Measurements from ENCODE around the gene ADIPOR1.
"Not testable (repeated sequence)": the region's sequence is repeated elsewhere in the genome, so short reads cannot be mapped to it uniquely, and the experiment has no call there.

ADIPOR1 gene

GRCh38 chr1:202991112-202991511 is 33.0 kb upstream of the ADIPOR1 start:
- no peaks in the 10 kb centered on the region for H3K4me1 ChIP-seq (ENCODE audit: control insufficient read depth, insufficient read depth, low read length)
- H3K27ac ChIP-seq (ENCODE audit: insufficient read depth, low read depth, low read length, poor library complexity, severe bottlenecking): no peak overlapping the region
- no peaks in the 10 kb centered on the region for H3K9me3 ChIP-seq (ENCODE audit: control insufficient read depth, low read length)
- H3K27me3 ChIP-seq (ENCODE audit: control insufficient read depth, insufficient read depth, low read length, poor library complexity, severe bottlenecking): peaks cover 12% of the 10 kb centered on the region
- no peak overlapping the region for H3K4me3 ChIP-seq (ENCODE audit: insufficient read depth, low read depth, low read length)
- no peaks in the 10 kb centered on the region for H3K36me3 ChIP-seq (ENCODE audit: control insufficient read depth, insufficient read depth, low read length)

- WGBS, 2 experiments: 85 to 100% methylated on average over 2 of the region's 2 CpGs
- H3K36me3 ChIP-seq (ENCODE audit: control insufficient read depth, insufficient read depth, low read length): no peaks in the 10 kb centered on the region
- peaks cover 8% of the 10 kb centered on the region for H3K27me3 ChIP-seq (ENCODE audit: control insufficient read depth, insufficient read depth, low read length, poor library complexity, severe bottlenecking)
- no peaks in the 10 kb centered on the region for H3K9me3 ChIP-seq (ENCODE audit: control insufficient read depth, low read length)
- H3K4me3 ChIP-seq (ENCODE audit: insufficient read depth, low read depth, low read length): no peak overlapping the region
- no peak overlapping the region for H3K27ac ChIP-seq (ENCODE audit: insufficient read depth, low read depth, low read length, poor library complexity, severe bottlenecking)
- no peaks in the 10 kb centered on the region for H3K4me1 ChIP-seq (ENCODE audit: control insufficient read depth, insufficient read depth, low read length)
Measured at GRCh38 chr1:202989879-202990278, 31.8 kb upstream of the ADIPOR1 start.

- Histone ChIP-seq H3K9me3 (ENCODE audit: control insufficient read depth, low read length) (no peaks in the 10 kb centered on the region), H3K4me1 (ENCODE audit: control insufficient read depth, insufficient read depth, low read length) (no peaks in the 10 kb centered on the region), H3K4me3 (ENCODE audit: insufficient read depth, low read depth, low read length) (no peak overlapping the region), H3K27ac (ENCODE audit: insufficient read depth, low read depth, low read length, poor library complexity, severe bottlenecking) (no peak overlapping the region), H3K36me3 (ENCODE audit: control insufficient read depth, insufficient read depth, low read length) (no peaks in the 10 kb centered on the region), H3K27me3 (ENCODE audit: control insufficient read depth, insufficient read depth, low read length, poor library complexity, severe bottlenecking) (peaks cover 8% of the 10 kb centered on the region)
- WGBS, 2 experiments: 86 to 91% methylated on average over 5 of the region's 5 CpGs
Measured at GRCh38 chr1:202987922-202988583, 29.9 kb upstream of the ADIPOR1 start.

GRCh38 chr1:202987255-202987654 is 29.1 kb upstream of the ADIPOR1 start:
- H3K27ac ChIP-seq (ENCODE audit: insufficient read depth, low read depth, low read length, poor library complexity, severe bottlenecking): no peak overlapping the region
- no peaks in the 10 kb centered on the region for H3K9me3 ChIP-seq (ENCODE audit: control insufficient read depth, low read length)
- no peaks in the 10 kb centered on the region for H3K4me1 ChIP-seq (ENCODE audit: control insufficient read depth, insufficient read depth, low read length)
- peaks cover 8% of the 10 kb centered on the region for H3K27me3 ChIP-seq (ENCODE audit: control insufficient read depth, insufficient read depth, low read length, poor library complexity, severe bottlenecking)
- WGBS, 2 experiments: 89 to 91% methylated on average over 7 of the region's 7 CpGs
- H3K4me3 ChIP-seq (ENCODE audit: insufficient read depth, low read depth, low read length): no peak overlapping the region
- H3K36me3 ChIP-seq (ENCODE audit: control insufficient read depth, insufficient read depth, low read length): no peaks in the 10 kb centered on the region

- H3K9me3 ChIP-seq (ENCODE audit: control insufficient read depth, low read length); H3K4me3 ChIP-seq (ENCODE audit: insufficient read depth, low read depth, low read length); H3K4me1 ChIP-seq (ENCODE audit: control insufficient read depth, insufficient read depth, low read length); H3K36me3 ChIP-seq (ENCODE audit: control insufficient read depth, insufficient read depth, low read length); H3K27ac ChIP-seq (ENCODE audit: insufficient read depth, low read depth, low read length, poor library complexity, severe bottlenecking); H3K27me3 ChIP-seq (ENCODE audit: control insufficient read depth, insufficient read depth, low read length, poor library complexity, severe bottlenecking): not testable (repeated sequence)
- WGBS, 2 experiments: 75 to 76% methylated on average over 7 to 9 of the region's 9 CpGs
Measured at GRCh38 chr1:202986120-202986519, 28.0 kb upstream of the ADIPOR1 start.

GRCh38 chr1:202982715-202983430 is 24.8 kb upstream of the ADIPOR1 start:
- 90 to 91% methylated on average over 3 of the region's 3 CpGs for WGBS, 2 experiments
- H3K9me3 ChIP-seq (ENCODE audit: control insufficient read depth, low read length): no peaks in the 10 kb centered on the region
- no peaks in the 10 kb centered on the region for H3K36me3 ChIP-seq (ENCODE audit: control insufficient read depth, insufficient read depth, low read length)
- H3K27ac ChIP-seq (ENCODE audit: insufficient read depth, low read depth, low read length, poor library complexity, severe bottlenecking): no peak overlapping the region
- no peak overlapping the region for H3K4me3 ChIP-seq (ENCODE audit: insufficient read depth, low read depth, low read length)
- no peaks in the 10 kb centered on the region for H3K4me1 ChIP-seq (ENCODE audit: control insufficient read depth, insufficient read depth, low read length)
- H3K27me3 ChIP-seq (ENCODE audit: control insufficient read depth, insufficient read depth, low read length, poor library complexity, severe bottlenecking): no peaks in the 10 kb centered on the region

GRCh38 chr1:202981939-202982338 is 23.8 kb upstream of the ADIPOR1 start:
- WGBS, 2 experiments: 89 to 90% methylated on average over 2 of the region's 2 CpGs
- H3K4me3 ChIP-seq (ENCODE audit: insufficient read depth, low read depth, low read length): no peak overlapping the region
- no peaks in the 10 kb centered on the region for H3K36me3 ChIP-seq (ENCODE audit: control insufficient read depth, insufficient read depth, low read length)

GRCh38 chr1:202979459-202979858 is 21.3 kb upstream of the ADIPOR1 start:
- no peak overlapping the region for H3K4me3 ChIP-seq (ENCODE audit: insufficient read depth, low read depth, low read length)
- H3K4me1 ChIP-seq (ENCODE audit: control insufficient read depth, insufficient read depth, low read length): no peaks in the 10 kb centered on the region
- 87 to 92% methylated on average over 2 of the region's 2 CpGs for WGBS, 2 experiments
- no peaks in the 10 kb centered on the region for H3K36me3 ChIP-seq (ENCODE audit: control insufficient read depth, insufficient read depth, low read length)
- no peak overlapping the region for H3K27ac ChIP-seq (ENCODE audit: insufficient read depth, low read depth, low read length, poor library complexity, severe bottlenecking)
- no peaks in the 10 kb centered on the region for H3K9me3 ChIP-seq (ENCODE audit: control insufficient read depth, low read length)
- peaks cover 7% of the 10 kb centered on the region for H3K27me3 ChIP-seq (ENCODE audit: control insufficient read depth, insufficient read depth, low read length, poor library complexity, severe bottlenecking)

More at GRCh38 chr1:202981939-202982338, 23.8 kb upstream of the ADIPOR1 start:
- no peak overlapping the region for H3K27ac ChIP-seq (ENCODE audit: insufficient read depth, low read depth, low read length, poor library complexity, severe bottlenecking)
- H3K4me1 ChIP-seq (ENCODE audit: control insufficient read depth, insufficient read depth, low read length): no peaks in the 10 kb centered on the region
- no peaks in the 10 kb centered on the region for H3K9me3 ChIP-seq (ENCODE audit: control insufficient read depth, low read length)
- no peaks in the 10 kb centered on the region for H3K27me3 ChIP-seq (ENCODE audit: control insufficient read depth, insufficient read depth, low read length, poor library complexity, severe bottlenecking)

- Histone ChIP-seq H3K4me1 (ENCODE audit: control insufficient read depth, insufficient read depth, low read length) (no peaks in the 10 kb centered on the region), H3K4me3 (ENCODE audit: insufficient read depth, low read depth, low read length) (no peak overlapping the region), H3K9me3 (ENCODE audit: control insufficient read depth, low read length) (no peaks in the 10 kb centered on the region), H3K36me3 (ENCODE audit: control insufficient read depth, insufficient read depth, low read length) (no peaks in the 10 kb centered on the region), H3K27ac (ENCODE audit: insufficient read depth, low read depth, low read length, poor library complexity, severe bottlenecking) (no peak overlapping the region), H3K27me3 (ENCODE audit: control insufficient read depth, insufficient read depth, low read length, poor library complexity, severe bottlenecking) (peaks cover 15% of the 10 kb centered on the region)
- WGBS, 2 experiments: 84 to 86% methylated on average over 3 of the region's 3 CpGs
Measured at GRCh38 chr1:202976633-202977032, 18.5 kb upstream of the ADIPOR1 start.

GRCh38 chr1:202974856-202975255 is 16.7 kb upstream of the ADIPOR1 start:
- H3K9me3 ChIP-seq (ENCODE audit: control insufficient read depth, low read length): no peaks in the 10 kb centered on the region
- peaks cover 15% of the 10 kb centered on the region for H3K27me3 ChIP-seq (ENCODE audit: control insufficient read depth, insufficient read depth, low read length, poor library complexity, severe bottlenecking)
- H3K36me3 ChIP-seq (ENCODE audit: control insufficient read depth, insufficient read depth, low read length): no peaks in the 10 kb centered on the region
- no peak overlapping the region for H3K4me3 ChIP-seq (ENCODE audit: insufficient read depth, low read depth, low read length)
- WGBS, 2 experiments: 92 to 93% methylated on average over 3 of the region's 3 CpGs
- H3K4me1 ChIP-seq (ENCODE audit: control insufficient read depth, insufficient read depth, low read length): no peaks in the 10 kb centered on the region
- no peak overlapping the region for H3K27ac ChIP-seq (ENCODE audit: insufficient read depth, low read depth, low read length, poor library complexity, severe bottlenecking)

All from ectodermal cell (in vitro differentiated cells).